Astrocyte (in vitro differentiated cells and primary cell): Measurements from ENCODE around the gene TMTC2. TPM values are rescaled to one million over a fixed set of nuclear protein-coding genes. Genes with fewer than 3 reads are reported as not detected.

ENCODE experiments used
- DNase-seq: peaks from one replicate; pipeline ENCODE4 v3.0.0-alpha.2; 2010; ENCODE audit warnings: low read depth
- FAIRE-seq: peaks from 2 replicates; lab custom pipeline; 2011; peaks lifted over from hg19 to GRCh38; lab: Jason Lieb, UNC
- H2AFZ ChIP-seq: 2 replicates; pipeline ENCODE4 v1.6.0; 2012; ENCODE audit warnings: low read depth, low read length, inconsistent platforms
- H3K27ac ChIP-seq: 2 replicates; pipeline ENCODE4 v1.5.1; 2011; ENCODE audit warnings: low read depth, low read length, inconsistent platforms
- H3K27me3 ChIP-seq: 2 replicates; pipeline ENCODE4 v1.6.0; 2011; ENCODE audit warnings: low read length, inconsistent platforms; ENCODE audit not compliant: insufficient read depth
- H3K36me3 ChIP-seq: 2 replicates; pipeline ENCODE4 v1.5.1; 2011; ENCODE audit warnings: low read length, inconsistent platforms; ENCODE audit not compliant: insufficient read depth
- H3K4me1 ChIP-seq: 2 replicates; pipeline ENCODE4 v1.5.1; 2011; ENCODE audit warnings: low read length, inconsistent platforms; ENCODE audit not compliant: insufficient read depth
- H3K4me2 ChIP-seq: 2 replicates; pipeline ENCODE4 v1.6.0; 2012; ENCODE audit warnings: low read length, inconsistent platforms
- H3K4me3 ChIP-seq: 2 replicates; pipeline ENCODE4 v1.5.1; 2011; ENCODE audit warnings: low read depth, mild to moderate bottlenecking, low read length, inconsistent platforms; ENCODE audit not compliant: insufficient read depth
- H3K79me2 ChIP-seq: 2 replicates; pipeline ENCODE4 v1.6.0; 2012; ENCODE audit warnings: mild to moderate bottlenecking, low read length, inconsistent platforms; ENCODE audit not compliant: insufficient read depth
- H3K9ac ChIP-seq: 2 replicates; pipeline ENCODE4 v1.6.0; 2012; ENCODE audit warnings: mild to moderate bottlenecking, low read length, inconsistent platforms
- H3K9me3 ChIP-seq: 2 replicates; pipeline ENCODE4 v1.5.1; 2012; ENCODE audit warnings: low read depth, mild to moderate bottlenecking, low read length, inconsistent platforms; ENCODE audit not compliant: insufficient read depth
- H4K20me1 ChIP-seq: 2 replicates; pipeline ENCODE4 v1.6.0; 2012; ENCODE audit warnings: low read length, inconsistent platforms; ENCODE audit not compliant: insufficient read depth
- H3K27ac Mint-ChIP-seq: one replicate; pipeline ENCODE4 v1.8.0; 2021; ENCODE audit warnings: mild to moderate bottlenecking, mixed read lengths; ENCODE audit not compliant: unreplicated experiment
- H3K27me3 Mint-ChIP-seq: one replicate; pipeline ENCODE4 v1.8.0; 2021; ENCODE audit warnings: low read depth, mixed read lengths; ENCODE audit not compliant: unreplicated experiment
- H3K36me3 Mint-ChIP-seq: one replicate; pipeline ENCODE4 v1.8.0; 2021; ENCODE audit warnings: low read depth, mixed read lengths; ENCODE audit not compliant: unreplicated experiment
- H3K4me1 Mint-ChIP-seq: one replicate; pipeline ENCODE4 v1.8.0; 2021; ENCODE audit warnings: low read depth, mixed read lengths; ENCODE audit not compliant: unreplicated experiment
- H3K4me3 Mint-ChIP-seq: one replicate; pipeline ENCODE4 v1.8.0; 2021; ENCODE audit warnings: mild to moderate bottlenecking, moderate library complexity, mixed read lengths; ENCODE audit not compliant: unreplicated experiment
- H3K9me3 Mint-ChIP-seq: one replicate; pipeline ENCODE4 v1.8.0; 2021; ENCODE audit warnings: mild to moderate bottlenecking, mixed read lengths; ENCODE audit not compliant: unreplicated experiment
- EZH2 ChIP-seq: IDR thresholded peaks from 2 replicates; pipeline ENCODE4 v1.6.1; 2012; ENCODE audit warnings: mild to moderate bottlenecking, low read length, inconsistent platforms; ENCODE audit not compliant: insufficient read depth
- total RNA-seq: library from RNA; stranded (reverse); gene quantifications from 2 replicates; pipeline ENCODE4 v1.2.1, GENCODE V29; 2021
- TF ChIP-seq, protein P1 (sequence below): IDR thresholded peaks from 2 replicates; pipeline ENCODE4 v1.5.1; 2011; ENCODE audit warnings: low read depth, mild to moderate bottlenecking, inconsistent platforms, low read length, moderate library complexity; ENCODE audit not compliant: insufficient read depth

TMTC2 gene
- total RNA-seq, 1 donor from 2014 or later: 2.2 TPM

DNA sequence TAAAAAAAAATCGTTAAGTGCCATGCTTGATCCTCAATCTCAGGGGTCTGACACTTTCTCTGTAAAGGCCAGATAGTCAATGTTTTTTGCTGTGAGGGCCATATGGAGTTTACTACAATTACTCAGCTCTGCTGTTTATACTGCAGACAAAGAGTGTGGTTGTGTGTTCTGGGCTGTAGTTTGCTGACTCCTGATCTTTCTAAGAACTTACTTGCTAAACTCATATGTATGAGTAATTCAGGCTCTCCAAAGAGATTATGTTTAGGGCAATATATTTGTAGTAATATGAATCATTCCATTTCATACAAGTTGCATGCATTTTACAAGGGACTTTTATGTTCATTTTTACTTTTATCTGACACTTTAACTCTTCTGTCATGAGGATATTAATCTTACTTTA lies 188.2 kb downstream of the TMTC2 start:
- no peaks in the 10 kb centered on the region for H3K4me1 ChIP-seq
- H3K27ac ChIP-seq: no peak overlapping the region

GRCh38 chr12:82876075-82876474 lies 189.4 kb downstream of the TMTC2 start:
- H3K27ac Mint-ChIP-seq: no peak overlapping the region

More for the DNA sequence above, 188.2 kb downstream of the TMTC2 start:
- FAIRE-seq (peak; percentile 49), DNase-seq (peak; percentile 61)
- H3K27me3 ChIP-seq: no peaks in the 10 kb centered on the region
- H3K79me2 ChIP-seq: no peaks in the 10 kb centered on the region
- no peak overlapping the region for H3K4me3 ChIP-seq
- no peak overlapping the region for H3K4me2 ChIP-seq
- Mint-ChIP-seq H3K27ac (no peak overlapping the region), H3K4me3 (no peak overlapping the region), H3K4me1 (peaks cover 5% of the 10 kb centered on the region), H3K27me3 (no peaks in the 10 kb centered on the region), H3K9me3 (peaks cover 2% of the 10 kb centered on the region), H3K36me3 (no peaks in the 10 kb centered on the region)
- no peaks in the 10 kb centered on the region for H3K9me3 ChIP-seq
- H3K36me3 ChIP-seq: no peaks in the 10 kb centered on the region
- no peak overlapping the region for H2AFZ ChIP-seq
- no peaks in the 10 kb centered on the region for H4K20me1 ChIP-seq
- no peak overlapping the region for H3K9ac ChIP-seq
- TF ChIP-seq EZH2: no peak
- TF ChIP-seq, protein P1, sequence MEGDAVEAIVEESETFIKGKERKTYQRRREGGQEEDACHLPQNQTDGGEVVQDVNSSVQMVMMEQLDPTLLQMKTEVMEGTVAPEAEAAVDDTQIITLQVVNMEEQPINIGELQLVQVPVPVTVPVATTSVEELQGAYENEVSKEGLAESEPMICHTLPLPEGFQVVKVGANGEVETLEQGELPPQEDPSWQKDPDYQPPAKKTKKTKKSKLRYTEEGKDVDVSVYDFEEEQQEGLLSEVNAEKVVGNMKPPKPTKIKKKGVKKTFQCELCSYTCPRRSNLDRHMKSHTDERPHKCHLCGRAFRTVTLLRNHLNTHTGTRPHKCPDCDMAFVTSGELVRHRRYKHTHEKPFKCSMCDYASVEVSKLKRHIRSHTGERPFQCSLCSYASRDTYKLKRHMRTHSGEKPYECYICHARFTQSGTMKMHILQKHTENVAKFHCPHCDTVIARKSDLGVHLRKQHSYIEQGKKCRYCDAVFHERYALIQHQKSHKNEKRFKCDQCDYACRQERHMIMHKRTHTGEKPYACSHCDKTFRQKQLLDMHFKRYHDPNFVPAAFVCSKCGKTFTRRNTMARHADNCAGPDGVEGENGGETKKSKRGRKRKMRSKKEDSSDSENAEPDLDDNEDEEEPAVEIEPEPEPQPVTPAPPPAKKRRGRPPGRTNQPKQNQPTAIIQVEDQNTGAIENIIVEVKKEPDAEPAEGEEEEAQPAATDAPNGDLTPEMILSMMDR: no peak

DNA sequence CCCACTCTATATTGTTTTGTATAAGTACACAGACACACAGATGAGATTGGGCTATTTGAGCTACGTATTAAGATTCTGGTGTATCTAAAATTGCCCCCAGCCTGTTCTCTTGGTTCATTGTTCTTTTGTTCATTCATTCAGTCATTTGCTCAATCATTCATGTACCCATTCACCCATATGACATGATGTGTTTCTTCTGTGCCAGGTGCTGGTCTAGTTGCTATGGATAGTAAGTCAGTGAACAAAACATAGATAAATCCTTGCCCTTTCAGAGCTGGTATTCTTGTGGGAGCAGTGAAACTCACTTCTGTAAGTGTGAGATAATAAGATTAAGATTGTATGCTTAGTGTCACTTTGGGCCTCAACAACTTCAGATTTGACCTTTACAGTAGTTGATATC lies 191.3 kb downstream of the TMTC2 start:
- peaks cover 5% of the 10 kb centered on the region for H3K4me1 Mint-ChIP-seq

More at GRCh38 chr12:82876075-82876474, 189.4 kb downstream of the TMTC2 start:
- H4K20me1 ChIP-seq: no peaks in the 10 kb centered on the region
- Mint-ChIP-seq H3K36me3 (no peaks in the 10 kb centered on the region), H3K4me3 (no peak overlapping the region), H3K27me3 (no peaks in the 10 kb centered on the region), H3K9me3 (peaks cover 2% of the 10 kb centered on the region), H3K4me1 (peaks cover 5% of the 10 kb centered on the region)
- no peaks in the 10 kb centered on the region for H3K79me2 ChIP-seq
- FAIRE-seq (no peak), DNase-seq (no peak)
- H3K4me3 ChIP-seq: no peak overlapping the region
- no peak overlapping the region for H3K27ac ChIP-seq
- no peaks in the 10 kb centered on the region for H3K4me1 ChIP-seq
- no peak overlapping the region for H2AFZ ChIP-seq
- no peaks in the 10 kb centered on the region for H3K27me3 ChIP-seq
- no peaks in the 10 kb centered on the region for H3K36me3 ChIP-seq
- no peaks in the 10 kb centered on the region for H3K9me3 ChIP-seq
- H3K4me2 ChIP-seq: no peak overlapping the region
- H3K9ac ChIP-seq: no peak overlapping the region
- TF ChIP-seq EZH2: no peak
- TF ChIP-seq, protein P1: no peak

More for the DNA sequence above, 191.3 kb downstream of the TMTC2 start:
- peaks cover 2% of the 10 kb centered on the region for H3K9me3 Mint-ChIP-seq
- TF ChIP-seq EZH2: no peak
- TF ChIP-seq, protein P1: no peak
- no peaks in the 10 kb centered on the region for H3K9me3 ChIP-seq
- no peak overlapping the region for H3K27ac ChIP-seq
- H3K4me3 ChIP-seq: no peak overlapping the region
- H3K27me3 ChIP-seq: no peaks in the 10 kb centered on the region
- FAIRE-seq: no peak
- no peak overlapping the region for H3K27ac Mint-ChIP-seq
- H3K27me3 Mint-ChIP-seq: no peaks in the 10 kb centered on the region
- H3K36me3 ChIP-seq: no peaks in the 10 kb centered on the region
- H3K9ac ChIP-seq: no peak overlapping the region
- no peak for DNase-seq
- H3K4me3 Mint-ChIP-seq: no peak overlapping the region
- H3K36me3 Mint-ChIP-seq: no peaks in the 10 kb centered on the region
- no peaks in the 10 kb centered on the region for H3K79me2 ChIP-seq
- H3K4me2 ChIP-seq: no peak overlapping the region
- no peaks in the 10 kb centered on the region for H3K4me1 ChIP-seq
- H4K20me1 ChIP-seq: no peaks in the 10 kb centered on the region
- no peak overlapping the region for H2AFZ ChIP-seq
